ENCODE data around the gene KCND3.
"Not testable (repeated sequence)": the region's sequence is repeated elsewhere in the genome, so short reads cannot be mapped to it uniquely, and the experiment has no call there.

The KCND3 gene

DNA sequence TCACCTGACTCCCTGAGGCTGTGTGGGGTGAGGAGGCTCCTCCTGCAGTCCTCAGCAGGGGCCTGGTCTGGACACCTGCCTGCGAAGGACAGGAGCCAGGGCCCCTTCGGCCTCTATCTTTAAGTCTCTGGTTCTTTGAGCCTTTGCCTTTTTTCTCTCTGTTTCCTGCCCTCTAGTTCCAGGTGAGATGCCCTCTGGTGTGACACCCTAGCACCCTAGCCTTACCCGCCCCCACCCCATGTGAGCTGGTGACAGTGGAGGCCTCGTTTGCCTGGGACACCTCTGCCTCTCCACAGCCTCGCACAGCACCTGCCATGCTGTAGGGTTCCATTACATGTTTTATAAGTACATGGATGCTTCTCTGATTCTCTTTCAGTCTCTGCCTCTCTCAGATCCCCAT lies 186.5 kb downstream of the KCND3 start:
- no peak for DNase-seq

DNA sequence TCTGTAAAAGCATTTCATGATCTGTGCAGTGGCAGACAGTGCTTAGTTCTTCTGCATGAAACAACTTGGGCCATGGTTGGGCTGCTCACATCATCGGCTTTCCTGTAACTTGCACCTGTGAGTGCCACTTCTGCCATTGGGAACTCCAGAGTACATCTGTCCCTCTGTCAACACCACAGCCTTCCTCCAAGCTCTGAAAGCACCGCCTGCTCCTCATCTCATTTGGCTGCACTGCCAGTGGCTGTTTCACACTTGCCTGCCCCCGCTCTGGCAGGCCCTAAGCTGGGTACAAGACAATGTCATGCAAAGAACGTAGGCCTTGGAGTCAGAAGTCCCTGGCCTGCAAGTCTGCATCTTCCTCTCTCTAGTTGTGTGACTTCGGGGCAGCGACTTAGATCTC lies 187.4 kb downstream of the KCND3 start:
- DNase-seq = no peak

DNA sequence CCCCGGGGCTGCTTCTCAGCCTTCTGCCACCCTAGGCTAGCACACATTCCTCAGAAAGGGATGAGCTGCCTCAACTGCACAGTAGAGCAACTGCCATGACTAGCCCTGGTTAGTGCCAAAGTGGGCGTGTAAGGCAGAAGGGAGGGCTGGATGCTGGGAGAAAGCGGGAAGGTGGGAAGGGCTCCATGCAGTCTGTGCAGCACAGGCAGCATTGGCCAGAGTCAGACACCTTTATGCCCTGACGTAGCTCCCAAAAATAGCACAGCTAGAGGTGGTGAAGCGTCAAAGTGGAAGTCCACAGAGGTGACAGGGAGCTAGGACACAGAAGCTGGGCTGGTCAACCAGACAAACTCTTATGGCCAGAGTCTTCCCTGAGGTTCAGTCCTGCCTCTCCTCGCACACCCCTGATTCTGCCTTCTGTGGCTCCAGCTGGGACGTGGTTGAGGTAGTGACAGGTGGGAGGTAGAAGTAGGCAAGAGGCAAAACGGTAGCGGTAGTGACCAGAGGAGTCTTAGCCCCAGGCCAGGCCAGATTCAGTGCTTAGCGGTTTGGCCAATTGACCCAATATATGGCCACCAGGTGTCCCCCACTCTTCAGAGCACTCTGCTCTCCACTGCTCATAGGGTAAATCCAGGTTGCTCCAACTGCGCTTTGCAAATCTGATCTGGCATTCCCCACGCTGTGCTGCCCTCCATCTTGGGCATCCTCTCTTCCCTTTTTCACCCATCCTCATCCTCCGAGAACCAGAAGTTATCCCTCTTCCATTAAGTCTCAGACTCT lies 188.2 kb downstream of the KCND3 start:
- no peak for DNase-seq

- DNase-seq = not testable (repeated sequence)
Observed at GRCh38 chr1:111799722-111800121, 189.7 kb downstream of the KCND3 start.

GRCh38 chr1:111798580-111798979 lies 190.9 kb downstream of the KCND3 start:
- no peak for DNase-seq

DNA sequence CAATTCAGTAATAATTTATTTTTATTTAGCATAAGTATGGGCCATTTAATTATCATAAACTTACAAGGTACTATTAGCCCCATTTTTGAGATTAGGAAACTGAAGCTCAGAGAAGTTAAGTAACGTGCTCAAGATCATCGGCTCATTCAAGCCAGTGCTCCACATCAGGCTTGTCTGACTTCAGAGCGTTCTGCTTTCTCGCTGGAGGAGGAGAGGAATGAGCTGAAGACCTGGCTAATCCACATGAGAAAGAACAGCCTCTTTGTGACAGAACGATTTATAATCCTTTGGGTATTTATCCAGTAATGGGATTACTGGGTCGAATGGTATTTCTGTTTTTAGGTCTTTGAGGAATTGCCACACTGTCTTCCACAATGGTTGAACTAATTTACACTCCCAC lies 194.1 kb downstream of the KCND3 start:
- no peak for DNase-seq

DNA sequence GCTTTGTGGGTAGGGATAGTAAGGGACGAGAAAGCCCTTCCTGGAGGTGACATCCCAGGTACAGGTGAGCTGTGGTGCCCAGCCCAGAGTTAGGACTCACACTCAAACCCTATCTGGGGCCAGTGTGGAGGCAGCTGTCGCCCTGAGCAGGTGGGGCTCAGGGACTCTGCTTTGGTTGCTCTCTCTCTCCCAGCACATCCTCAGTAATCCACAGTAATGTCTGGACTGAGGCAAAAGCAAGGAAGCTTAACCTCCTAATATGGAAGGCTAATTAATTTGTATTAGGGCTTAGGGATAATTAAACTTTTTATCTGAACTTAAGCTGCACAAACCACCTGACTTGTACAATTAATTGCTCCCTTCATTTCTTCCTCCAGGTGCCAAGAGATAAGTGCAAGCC lies 195.5 kb downstream of the KCND3 start:
- DNase-seq = no peak

- no peak for DNase-seq
Observed at GRCh38 chr1:111792249-111792648, 197.2 kb downstream of the KCND3 start.

GRCh38 chr1:111791776-111792175 lies 197.7 kb downstream of the KCND3 start:
- no peak for DNase-seq

- DNase-seq = no peak
Observed at GRCh38 chr1:111789666-111790316, 199.7 kb downstream of the KCND3 start.

DNA sequence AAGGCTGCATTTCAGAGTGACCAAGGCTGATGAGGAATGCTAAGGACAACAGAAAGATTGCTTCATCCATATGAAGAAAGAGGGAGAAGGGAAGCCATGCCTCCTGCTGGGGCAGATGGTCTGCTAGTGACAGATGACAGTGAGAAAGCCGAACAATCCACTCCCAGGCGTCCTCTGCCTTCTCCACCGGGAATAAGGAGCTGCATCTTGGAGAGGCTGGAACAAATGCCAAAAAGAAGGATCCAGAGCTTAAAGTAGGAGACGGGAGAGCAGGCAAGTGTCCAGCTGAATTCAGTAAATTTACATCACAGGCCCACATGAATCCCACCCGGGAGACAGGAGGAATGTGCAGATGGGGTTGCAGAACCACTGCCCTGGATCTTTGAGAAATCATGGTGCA lies 200.3 kb downstream of the KCND3 start:
- no peak for DNase-seq

DNA sequence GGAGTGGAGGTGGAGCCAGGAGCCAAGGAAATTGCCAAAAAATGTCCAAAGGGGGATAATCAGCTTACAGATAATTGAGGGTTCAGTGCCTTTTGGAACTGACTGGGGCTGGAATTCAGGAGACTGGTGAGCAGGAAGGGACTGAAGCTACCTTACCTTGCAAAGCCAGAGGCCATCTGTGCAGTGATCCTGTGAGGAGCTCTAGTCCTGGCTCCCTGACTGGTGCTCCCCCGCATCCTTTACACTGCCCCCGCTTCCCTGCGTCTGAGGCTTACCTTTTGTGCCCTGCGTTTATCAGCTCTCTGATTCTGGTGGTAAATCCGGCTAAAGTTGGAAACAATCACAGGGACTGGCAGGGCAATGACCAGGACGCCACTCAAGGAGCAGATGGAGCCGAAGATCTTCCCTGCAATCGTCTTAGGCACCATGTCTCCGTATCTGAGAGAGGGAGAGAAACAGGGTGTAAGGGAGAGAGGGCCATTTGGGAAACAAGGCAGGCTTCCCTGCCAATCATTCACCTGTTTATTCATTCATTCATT lies 202.7 kb downstream of the KCND3 start:
- no peak for DNase-seq

DNA sequence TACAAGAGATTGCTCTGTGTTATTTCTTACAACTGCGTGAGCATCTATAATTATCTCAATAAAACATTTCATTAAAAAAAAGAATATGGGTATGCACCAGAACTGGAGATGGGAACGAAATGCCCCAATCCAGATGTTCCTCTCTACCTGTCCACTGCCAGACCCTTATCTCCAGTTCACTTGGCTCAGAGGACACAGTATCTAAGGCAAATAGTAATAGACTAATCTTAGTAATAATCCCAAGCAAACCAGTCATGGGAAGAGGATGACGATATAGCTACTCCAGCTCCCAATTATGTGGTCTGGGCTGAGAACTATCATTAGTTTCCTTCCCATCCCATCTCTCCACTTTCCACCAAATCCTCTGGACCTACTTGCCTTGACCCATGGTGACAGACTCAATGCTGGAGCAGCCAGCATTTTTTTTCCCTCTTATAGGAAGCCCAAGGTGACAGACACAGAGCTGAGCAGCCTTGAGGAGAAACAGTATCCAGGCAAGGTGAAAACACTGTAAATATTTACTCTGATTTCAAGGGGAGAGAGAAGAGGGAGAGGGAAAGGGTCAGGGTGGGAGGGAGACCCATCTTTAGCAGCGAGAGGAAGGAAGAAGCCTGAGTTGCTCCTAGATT lies 205.1 kb downstream of the KCND3 start:
- DNase-seq = no peak

GRCh38 chr1:111779546-111779945 lies 209.9 kb downstream of the KCND3 start:
- DNase-seq = no peak

- DNase-seq = no peak
Observed at GRCh38 chr1:111778541-111779051, 210.9 kb downstream of the KCND3 start.

- no peak for DNase-seq
Observed at GRCh38 chr1:111778066-111778465, 211.4 kb downstream of the KCND3 start.

DNA sequence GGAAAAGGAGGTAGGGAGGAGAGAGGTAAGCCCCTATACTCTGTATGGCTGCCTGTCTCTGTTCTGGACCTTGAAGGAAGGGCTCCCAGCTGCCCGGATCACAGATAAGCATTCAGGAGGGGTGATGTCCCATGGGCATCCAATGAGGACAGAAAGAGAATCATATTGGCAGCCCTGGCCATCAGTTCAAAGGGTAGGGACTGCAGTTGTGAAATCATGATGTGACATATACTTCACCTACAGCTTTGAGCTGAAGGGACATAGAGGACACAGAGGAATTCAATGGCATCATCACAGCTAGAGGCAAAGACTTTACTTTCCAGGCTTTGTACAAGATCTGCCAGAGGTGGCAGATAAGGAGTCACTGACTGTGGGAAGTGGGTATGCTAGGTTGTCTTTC lies 212.2 kb downstream of the KCND3 start:
- DNase-seq = no peak

GRCh38 chr1:111776861-111777260 lies 212.6 kb downstream of the KCND3 start:
- DNase-seq = no peak

DNA sequence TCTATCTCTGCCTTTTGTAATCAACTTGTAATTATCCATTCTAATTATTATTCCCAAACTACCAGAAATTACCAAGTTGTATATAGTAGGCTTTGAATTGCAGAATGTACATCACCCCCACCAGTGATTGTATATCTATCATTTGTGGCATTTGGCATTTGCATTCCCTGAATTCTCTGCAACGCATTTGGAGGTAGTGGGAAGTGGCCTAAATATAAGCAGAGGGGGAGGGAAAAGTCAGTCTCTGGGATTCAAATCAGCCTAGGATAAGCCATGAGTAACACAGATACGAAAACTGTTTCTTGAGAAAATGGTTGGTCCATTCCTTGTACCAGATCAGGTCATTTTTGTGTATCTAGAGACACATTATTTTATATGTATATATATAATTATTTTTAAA lies 213.1 kb downstream of the KCND3 start:
- DNase-seq = no peak

- DNase-seq = no peak
Observed at GRCh38 chr1:111775966-111776365, 213.5 kb downstream of the KCND3 start.

DNA sequence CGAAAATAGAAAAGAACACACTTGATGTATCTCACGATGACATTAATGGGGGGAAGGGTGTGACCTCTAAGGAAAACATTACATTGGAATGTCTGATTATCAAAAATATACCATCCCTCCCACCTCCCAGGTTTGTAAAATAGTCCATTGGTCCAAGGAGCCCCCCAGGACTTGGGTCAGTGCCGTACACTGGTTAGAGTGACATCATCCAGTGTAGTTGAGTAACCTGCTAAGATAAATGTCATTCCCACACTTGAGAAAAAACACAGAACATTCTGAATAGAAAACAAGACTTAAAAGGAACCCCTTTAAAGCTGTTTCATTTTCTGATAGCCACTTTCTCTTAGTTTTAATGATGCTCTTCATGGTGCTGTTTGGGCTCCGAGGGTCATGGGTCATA lies 218.6 kb downstream of the KCND3 start:
- DNase-seq = no peak

DNA sequence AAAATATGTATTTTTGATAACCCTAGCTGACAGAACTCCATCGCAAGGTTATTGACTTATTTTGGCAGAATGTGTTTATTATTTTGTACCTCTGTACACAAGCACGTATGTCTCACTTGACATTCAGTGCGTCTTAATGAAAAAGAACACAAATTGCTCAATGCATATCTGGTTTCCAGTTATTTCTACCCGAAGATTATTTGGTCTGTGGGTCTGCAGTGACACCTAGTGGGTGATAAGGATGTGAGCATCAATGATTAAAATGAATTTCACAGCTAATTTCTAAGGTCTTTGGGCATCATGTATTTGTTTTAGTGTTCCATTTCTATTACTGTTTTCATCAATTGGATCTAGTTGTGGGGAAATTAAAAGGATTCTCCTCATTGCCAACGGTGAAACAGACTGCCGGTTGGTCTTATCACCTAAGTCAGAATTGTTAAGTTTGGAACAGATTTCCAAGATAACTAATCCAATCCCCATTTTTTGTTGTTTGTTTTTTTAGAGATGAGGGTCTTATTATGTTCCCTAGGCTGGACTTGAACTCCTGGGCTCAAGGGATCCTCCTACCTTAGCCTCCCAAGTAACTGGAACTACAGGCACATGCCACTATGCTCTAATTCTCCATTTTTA lies 219.8 kb downstream of the KCND3 start:
- peak; percentile 3 for DNase-seq

GRCh38 chr1:111768625-111769024 lies 220.8 kb downstream of the KCND3 start:
- DNase-seq = no peak

Measured in DMS153 (cell line).